ENCODE results near the gene AP2A1.

Gene AP2A1

GRCh38 chr19:49787746-49788145 lies 20.9 kb downstream of the AP2A1 start:
- no peaks in the 10 kb centered on the region for H3K27me3 ChIP-seq (ENCODE audit: insufficient read depth, low read depth, severe bottlenecking)
- TF ChIP-seq, protein P1, sequence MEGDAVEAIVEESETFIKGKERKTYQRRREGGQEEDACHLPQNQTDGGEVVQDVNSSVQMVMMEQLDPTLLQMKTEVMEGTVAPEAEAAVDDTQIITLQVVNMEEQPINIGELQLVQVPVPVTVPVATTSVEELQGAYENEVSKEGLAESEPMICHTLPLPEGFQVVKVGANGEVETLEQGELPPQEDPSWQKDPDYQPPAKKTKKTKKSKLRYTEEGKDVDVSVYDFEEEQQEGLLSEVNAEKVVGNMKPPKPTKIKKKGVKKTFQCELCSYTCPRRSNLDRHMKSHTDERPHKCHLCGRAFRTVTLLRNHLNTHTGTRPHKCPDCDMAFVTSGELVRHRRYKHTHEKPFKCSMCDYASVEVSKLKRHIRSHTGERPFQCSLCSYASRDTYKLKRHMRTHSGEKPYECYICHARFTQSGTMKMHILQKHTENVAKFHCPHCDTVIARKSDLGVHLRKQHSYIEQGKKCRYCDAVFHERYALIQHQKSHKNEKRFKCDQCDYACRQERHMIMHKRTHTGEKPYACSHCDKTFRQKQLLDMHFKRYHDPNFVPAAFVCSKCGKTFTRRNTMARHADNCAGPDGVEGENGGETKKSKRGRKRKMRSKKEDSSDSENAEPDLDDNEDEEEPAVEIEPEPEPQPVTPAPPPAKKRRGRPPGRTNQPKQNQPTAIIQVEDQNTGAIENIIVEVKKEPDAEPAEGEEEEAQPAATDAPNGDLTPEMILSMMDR (IDR thresholded peaks at IDR 0.05; ENCODE audit: low read depth, low read length): no peak
- DNase-seq: no peak
- no peak overlapping the region for H3K27ac ChIP-seq
- peaks cover 31% of the 10 kb centered on the region for H3K36me3 ChIP-seq
- H3K4me3 ChIP-seq (ENCODE audit: low read depth, low read length): no peak overlapping the region
- no peaks in the 10 kb centered on the region for H3K9me3 ChIP-seq (ENCODE audit: severe bottlenecking)

DNA sequence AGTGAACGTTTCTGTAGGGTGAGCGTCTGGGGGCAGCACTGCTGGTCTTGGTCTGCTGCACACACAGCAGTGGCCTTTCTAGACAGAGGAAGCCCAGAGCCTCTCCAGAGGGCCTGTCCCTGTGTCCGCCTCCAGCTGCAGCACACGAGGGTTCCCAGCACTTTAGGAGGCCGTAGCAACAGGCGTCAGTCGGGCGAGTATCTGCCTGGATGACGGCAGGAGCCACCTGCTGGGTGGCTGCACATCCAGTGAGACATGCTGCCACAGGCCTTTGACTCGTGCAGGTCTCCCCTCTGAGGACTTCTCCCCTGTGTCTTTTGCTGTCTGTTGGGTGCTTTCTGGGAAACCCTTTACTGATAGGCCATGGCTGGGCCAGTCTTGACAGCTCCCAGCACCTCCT lies 22.1 kb downstream of the AP2A1 start:
- no peak for DNase-seq
- Histone ChIP-seq H3K27me3 (ENCODE audit: insufficient read depth, low read depth, severe bottlenecking) (no peaks in the 10 kb centered on the region), H3K9me3 (ENCODE audit: severe bottlenecking) (no peaks in the 10 kb centered on the region), H3K36me3 (peaks cover 29% of the 10 kb centered on the region), H3K27ac (no peak overlapping the region), H3K4me3 (ENCODE audit: low read depth, low read length) (no peak overlapping the region)
- TF ChIP-seq, protein P1 (IDR thresholded peaks at IDR 0.05; ENCODE audit: low read depth, low read length): no peak

DNA sequence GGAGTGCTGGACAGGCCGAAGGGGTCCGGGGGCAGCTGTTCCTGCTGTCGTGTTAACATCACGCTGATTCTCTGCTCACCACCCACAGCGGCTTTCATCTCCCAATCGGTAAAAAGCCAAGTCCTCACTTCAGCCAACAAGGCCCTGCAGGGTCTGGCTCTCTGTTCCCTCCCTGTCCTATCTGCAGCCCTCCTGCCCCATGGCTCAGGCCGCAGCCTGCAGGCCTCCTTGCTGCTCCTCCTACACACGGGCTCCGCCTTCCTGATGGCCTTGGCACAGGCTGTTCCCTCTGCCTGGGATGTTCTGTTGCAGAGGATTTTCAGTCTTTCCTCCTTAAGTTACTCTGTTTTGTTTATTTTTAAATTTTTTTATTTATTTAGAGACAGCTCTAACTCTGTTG lies 24.1 kb downstream of the AP2A1 start:
- no peak for DNase-seq
- TF ChIP-seq, protein P1 (IDR thresholded peaks at IDR 0.05; ENCODE audit: low read depth, low read length): no peak
- H3K9me3 ChIP-seq (ENCODE audit: severe bottlenecking): no peaks in the 10 kb centered on the region
- peaks cover 32% of the 10 kb centered on the region for H3K36me3 ChIP-seq
- no peak overlapping the region for H3K27ac ChIP-seq
- no peaks in the 10 kb centered on the region for H3K27me3 ChIP-seq (ENCODE audit: insufficient read depth, low read depth, severe bottlenecking)
- H3K4me3 ChIP-seq (ENCODE audit: low read depth, low read length): no peak overlapping the region

DNA sequence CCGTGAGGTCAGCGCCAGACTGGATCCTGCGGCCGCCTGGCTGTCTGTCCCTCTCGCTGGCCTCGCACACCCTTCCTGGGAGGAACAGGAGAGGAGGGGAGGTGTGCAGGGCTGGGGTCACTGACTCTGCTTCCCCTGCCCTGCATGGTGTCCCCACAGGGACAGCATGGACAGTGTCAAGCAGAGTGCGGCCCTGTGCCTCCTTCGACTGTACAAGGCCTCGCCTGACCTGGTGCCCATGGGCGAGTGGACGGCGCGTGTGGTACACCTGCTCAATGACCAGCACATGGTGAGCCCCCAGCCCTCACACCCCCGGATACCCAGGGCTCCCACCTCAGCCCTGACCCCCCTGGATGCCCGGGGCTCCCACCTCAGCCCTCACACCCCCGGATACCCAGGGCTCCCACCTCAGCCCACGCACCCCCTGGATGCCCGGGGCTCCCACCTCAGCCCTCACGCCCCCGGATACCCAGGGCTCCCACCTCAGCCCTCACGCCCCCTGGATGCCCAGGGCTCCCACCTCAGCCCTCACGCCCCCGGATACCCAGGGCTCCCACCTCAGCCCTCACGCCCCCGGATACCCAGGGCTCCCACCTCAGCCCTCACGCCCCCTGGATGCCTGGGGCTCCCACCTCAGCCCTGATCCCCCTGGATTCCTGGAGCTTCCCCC lies 25.1 kb downstream of the AP2A1 start:
- no peaks in the 10 kb centered on the region for H3K9me3 ChIP-seq (ENCODE audit: severe bottlenecking)
- H3K36me3 ChIP-seq: peaks cover 43% of the 10 kb centered on the region
- no peak overlapping the region for H3K4me3 ChIP-seq (ENCODE audit: low read depth, low read length)
- H3K27ac ChIP-seq: no peak overlapping the region
- TF ChIP-seq, protein P1 (IDR thresholded peaks at IDR 0.05; ENCODE audit: low read depth, low read length): no peak
- H3K27me3 ChIP-seq (ENCODE audit: insufficient read depth, low read depth, severe bottlenecking): no peaks in the 10 kb centered on the region
- no peak for DNase-seq

DNA sequence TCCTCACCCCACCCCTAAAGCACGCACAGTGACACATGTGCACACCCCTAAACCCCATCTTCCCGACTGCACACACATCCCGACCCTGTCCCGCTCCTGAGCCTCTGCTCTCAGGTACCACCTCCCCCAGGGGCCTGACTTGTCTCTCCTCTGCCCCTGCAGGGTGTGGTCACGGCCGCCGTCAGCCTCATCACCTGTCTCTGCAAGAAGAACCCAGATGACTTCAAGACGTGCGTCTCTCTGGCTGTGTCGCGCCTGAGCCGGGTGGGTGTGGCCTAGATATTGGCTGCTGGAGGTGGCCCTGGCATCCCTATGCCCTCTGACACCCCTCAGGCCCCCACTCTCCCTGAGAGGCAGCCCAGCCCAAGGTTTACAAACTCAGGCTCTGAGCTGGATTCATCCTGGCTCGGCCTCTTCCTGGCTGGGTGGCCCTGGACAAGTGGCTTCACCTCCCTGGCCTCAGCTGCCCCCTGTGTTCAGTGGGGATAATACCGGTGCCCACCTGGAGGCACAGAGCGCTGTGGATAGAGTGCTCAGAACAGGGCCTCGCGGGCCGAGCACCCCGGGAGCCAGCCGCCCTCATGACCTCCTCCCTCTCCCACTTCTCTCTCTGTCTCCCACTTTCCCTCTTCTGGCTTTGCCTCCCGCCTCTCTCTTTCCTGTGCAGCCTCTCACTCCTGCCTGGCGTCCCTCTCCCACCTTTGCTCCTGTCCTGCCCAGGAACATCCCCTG lies 26.2 kb downstream of the AP2A1 start:
- Histone ChIP-seq H3K27me3 (ENCODE audit: insufficient read depth, low read depth, severe bottlenecking) (no peaks in the 10 kb centered on the region), H3K9me3 (ENCODE audit: severe bottlenecking) (no peaks in the 10 kb centered on the region), H3K4me3 (ENCODE audit: low read depth, low read length) (no peak overlapping the region), H3K27ac (no peak overlapping the region), H3K36me3 (peaks cover 47% of the 10 kb centered on the region)
- no peak for DNase-seq
- TF ChIP-seq, protein P1 (IDR thresholded peaks at IDR 0.05; ENCODE audit: low read depth, low read length): no peak

Measured in WERI-Rb-1 (cell line).